SK-N-MC (cell line): Measurements from ENCODE around the gene SYT8.

ENCODE experiments used
- DNase-seq: peaks from one replicate; pipeline ENCODE4 v3.0.0-alpha.2; 2011; ENCODE audit warnings: low read depth, low spot score
- H3K27ac ChIP-seq: fragments of 200-600 bp; sonication (generic); 2 replicates; pipeline ENCODE4 v1.5.1; 2016; ENCODE audit warnings: mixed run types
- H3K36me3 ChIP-seq: fragments of 200-600 bp; sonication (generic); 2 replicates; pipeline ENCODE4 v1.6.1; 2017; ENCODE audit warnings: antibody characterized with exemption, low read length, mixed read lengths; ENCODE audit not compliant: insufficient read depth
- H3K4me3 ChIP-seq: fragments of 200-600 bp; sonication (generic); 2 replicates; pipeline ENCODE4 v1.5.1; 2016
- H3K9ac ChIP-seq: fragments of 200-600 bp; sonication (generic); 2 replicates; pipeline ENCODE4 v1.8.0; 2017; ENCODE audit warnings: mixed run types, mixed read lengths; ENCODE audit not compliant: insufficient read length
- H3K9me3 ChIP-seq: fragments of 200-600 bp; sonication (generic); 2 replicates; pipeline ENCODE4 v1.6.1; 2017; ENCODE audit warnings: low read depth, mild to moderate bottlenecking, antibody characterized with exemption, low read length, moderate library complexity, mixed read lengths
- EZH2 ChIP-seq: fragments of 200-600 bp; sonication (generic); IDR thresholded peaks from one replicate; pipeline ENCODE4 v1.6.1; 2017; ENCODE audit warnings: antibody characterized with exemption
- FOXP2 ChIP-seq: optimal IDR thresholded peaks from 2 replicates; pipeline ENCODE3; 2011; ENCODE audit warnings: mild to moderate bottlenecking, moderate library complexity; ENCODE audit not compliant: insufficient read depth; ENCODE audit errors: extremely low read length, control extremely low read depth
- POLR2AphosphoS5 ChIP-seq: IDR thresholded peaks from 2 replicates; pipeline ENCODE4 v1.6.1; 2012; ENCODE audit warnings: mild to moderate bottlenecking, low read depth, low read length, borderline replicate concordance

SYT8 gene

DNA sequence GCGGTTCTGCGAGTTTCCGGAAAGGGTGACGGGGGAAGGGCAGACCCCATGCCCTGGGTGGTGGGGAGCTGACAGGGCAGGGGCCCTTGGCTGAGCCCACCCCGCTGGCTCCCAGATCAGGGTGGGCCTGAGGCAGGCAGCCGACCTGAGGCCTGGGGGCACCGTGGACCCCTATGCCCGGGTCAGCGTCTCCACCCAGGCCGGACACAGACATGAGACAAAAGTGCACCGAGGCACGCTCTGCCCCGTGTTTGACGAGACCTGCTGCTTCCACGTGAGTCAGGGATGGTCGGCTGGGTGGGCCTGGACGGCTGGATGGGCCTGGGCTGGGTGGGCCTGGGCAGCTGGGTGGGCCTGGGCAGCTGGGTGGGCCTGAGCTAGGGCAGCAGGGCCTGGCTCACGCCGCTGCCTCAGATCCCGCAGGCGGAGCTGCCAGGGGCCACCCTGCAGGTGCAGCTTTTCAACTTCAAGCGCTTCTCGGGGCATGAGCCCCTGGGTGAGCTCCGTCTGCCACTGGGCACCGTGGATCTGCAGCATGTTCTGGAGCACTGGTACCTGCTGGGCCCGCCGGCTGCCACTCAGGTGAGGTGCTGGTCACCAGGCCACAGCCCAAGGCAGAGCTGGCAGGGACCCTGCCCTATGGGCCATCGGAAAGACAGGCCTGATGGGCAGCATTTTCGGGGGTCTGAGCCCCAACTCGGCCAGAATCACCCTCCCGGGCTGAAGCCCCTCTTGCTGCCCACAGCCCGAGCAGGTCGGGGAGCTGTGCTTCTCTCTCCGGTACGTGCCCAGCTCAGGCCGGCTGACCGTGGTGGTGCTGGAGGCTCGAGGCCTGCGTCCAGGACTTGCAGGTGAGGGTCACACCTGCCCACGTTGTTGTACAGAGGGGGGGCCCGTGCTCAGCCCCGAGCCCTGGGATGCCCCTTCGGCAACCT lies 1.5 kb downstream of the SYT8 start:
- no peak for DNase-seq
- Histone ChIP-seq H3K9me3 (no peaks in the 10 kb centered on the region), H3K36me3 (no peaks in the 10 kb centered on the region), H3K27ac (no peak overlapping the region), H3K9ac (no peak overlapping the region), H3K4me3 (no peak overlapping the region)
- no peak for TF ChIP-seq EZH2
- TF ChIP-seq FOXP2 = no peak
- TF ChIP-seq POLR2AphosphoS5 = no peak

DNA sequence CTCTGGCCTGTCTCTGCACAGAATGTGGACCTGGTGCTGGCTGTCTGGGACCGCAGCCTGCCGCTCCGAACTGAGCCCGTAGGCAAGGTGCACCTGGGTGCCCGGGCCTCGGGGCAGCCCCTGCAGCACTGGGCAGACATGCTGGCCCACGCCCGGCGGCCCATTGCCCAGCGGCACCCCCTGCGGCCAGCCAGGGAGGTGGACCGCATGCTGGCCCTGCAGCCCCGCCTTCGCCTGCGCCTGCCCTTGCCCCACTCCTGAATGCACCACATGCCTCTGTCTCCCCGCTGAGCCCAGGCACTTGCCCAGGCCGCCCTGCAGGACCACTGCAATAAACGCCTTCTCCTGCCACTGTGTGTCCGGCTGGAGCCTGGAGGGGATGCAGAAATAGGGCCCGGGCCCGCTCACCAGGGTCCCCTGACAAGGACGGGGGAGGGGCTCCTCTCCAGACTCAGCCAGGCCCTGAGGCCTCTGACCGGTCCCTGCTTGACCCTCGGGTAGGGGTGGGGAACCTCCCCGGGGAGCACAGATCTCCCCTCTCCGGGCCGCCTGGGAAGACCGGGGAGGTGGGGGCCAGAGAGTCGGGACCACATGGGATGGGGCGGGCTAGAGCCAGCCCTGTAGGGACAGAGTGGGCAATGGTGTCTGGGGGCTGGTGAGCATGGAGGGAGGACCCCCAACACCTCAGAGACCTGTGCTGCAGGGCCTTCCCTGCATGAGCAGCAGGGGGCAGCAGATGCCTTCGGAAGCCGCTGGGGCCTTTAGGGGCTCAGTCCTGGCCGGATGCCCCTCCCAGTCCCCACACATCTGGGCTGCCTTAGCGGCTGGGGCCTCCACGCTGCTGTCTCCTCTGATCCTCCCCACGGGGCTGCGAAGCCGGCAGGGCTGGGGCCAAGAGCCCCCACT lies 2.6 kb downstream of the SYT8 start:
- no peak for DNase-seq
- no peak overlapping the region for H3K27ac ChIP-seq
- no peaks in the 10 kb centered on the region for H3K9me3 ChIP-seq
- TF ChIP-seq EZH2 = no peak
- no peak for TF ChIP-seq FOXP2
- no peak for TF ChIP-seq POLR2AphosphoS5
- no peak overlapping the region for H3K9ac ChIP-seq
- no peaks in the 10 kb centered on the region for H3K36me3 ChIP-seq
- H3K4me3 ChIP-seq = no peak overlapping the region

DNA sequence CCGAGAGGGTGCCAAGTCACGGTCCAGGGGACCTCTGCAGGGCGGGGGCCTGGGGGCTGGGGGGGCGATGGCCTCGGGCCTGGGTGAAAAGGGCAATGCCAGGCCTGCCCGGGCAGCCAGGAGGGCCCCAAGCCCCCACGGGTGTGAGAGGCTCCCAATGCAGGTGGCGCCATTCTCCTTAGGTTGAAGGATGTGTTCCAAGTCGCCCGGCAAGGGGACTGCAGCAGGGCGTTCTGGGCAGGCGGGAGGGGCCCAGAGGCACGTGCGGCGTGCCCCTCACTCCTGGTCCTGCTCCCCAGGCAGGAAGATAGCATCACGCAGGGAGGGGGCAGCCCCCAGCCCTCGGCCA lies 3.3 kb downstream of the SYT8 start:
- Histone ChIP-seq H3K9me3 (no peaks in the 10 kb centered on the region), H3K9ac (no peak overlapping the region), H3K4me3 (no peak overlapping the region), H3K36me3 (no peaks in the 10 kb centered on the region), H3K27ac (no peak overlapping the region)
- DNase-seq = no peak
- no peak for TF ChIP-seq EZH2

DNA sequence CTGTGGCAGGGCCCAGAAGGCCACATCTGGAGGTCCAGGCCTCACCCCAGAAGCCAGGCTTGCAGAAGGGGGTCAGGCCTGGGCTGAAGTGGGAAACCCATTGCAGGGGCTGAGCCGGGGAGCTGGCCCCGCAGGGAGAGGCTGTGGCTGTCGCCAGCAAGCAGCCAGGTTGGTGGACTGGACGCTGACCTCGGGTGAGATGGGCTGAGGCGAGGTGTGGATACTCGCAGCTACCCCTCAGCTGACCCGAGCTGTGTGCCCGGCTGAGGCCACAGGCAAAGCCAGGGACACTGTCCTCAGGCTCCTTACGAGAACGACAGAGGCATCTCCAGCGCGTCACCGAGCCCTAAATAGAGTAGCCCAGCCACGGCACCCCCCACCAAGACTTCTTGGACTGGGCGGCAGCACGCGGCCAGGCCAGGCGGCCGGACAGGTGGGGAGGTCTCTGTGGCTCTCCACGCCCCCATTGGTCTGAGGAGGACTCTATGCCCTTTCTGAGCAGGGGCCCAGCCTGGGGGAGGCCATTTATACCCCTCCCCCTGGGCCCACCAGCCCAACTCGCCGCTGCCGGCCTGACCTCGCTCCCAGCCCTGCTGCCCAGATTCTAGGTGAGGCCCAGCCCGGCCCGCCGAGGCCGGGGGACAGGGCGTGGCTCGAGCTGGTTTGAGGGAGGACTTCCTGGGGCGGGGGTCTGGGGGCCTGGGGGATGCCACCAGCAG lies 3.8 kb downstream of the SYT8 start, which contains the start of gene TNNI2:
Gene TNNI2 (plus strand): TSS at position 556 of the 719 bp plus-strand sequence. CDS start 716 bp downstream, outside the sequence.
- DNase-seq = no peak
- TF ChIP-seq EZH2 (no peak), POLR2AphosphoS5 (no peak), FOXP2 (no peak)
- Histone ChIP-seq H3K9ac (no peak within 1 kb of the TSS), H3K9me3 (no peaks in the 10 kb centered on the region), H3K27ac (no peak within 1 kb of the TSS), H3K4me3 (no peak within 1 kb of the TSS), H3K36me3 (no peaks in the 10 kb centered on the region)

DNA sequence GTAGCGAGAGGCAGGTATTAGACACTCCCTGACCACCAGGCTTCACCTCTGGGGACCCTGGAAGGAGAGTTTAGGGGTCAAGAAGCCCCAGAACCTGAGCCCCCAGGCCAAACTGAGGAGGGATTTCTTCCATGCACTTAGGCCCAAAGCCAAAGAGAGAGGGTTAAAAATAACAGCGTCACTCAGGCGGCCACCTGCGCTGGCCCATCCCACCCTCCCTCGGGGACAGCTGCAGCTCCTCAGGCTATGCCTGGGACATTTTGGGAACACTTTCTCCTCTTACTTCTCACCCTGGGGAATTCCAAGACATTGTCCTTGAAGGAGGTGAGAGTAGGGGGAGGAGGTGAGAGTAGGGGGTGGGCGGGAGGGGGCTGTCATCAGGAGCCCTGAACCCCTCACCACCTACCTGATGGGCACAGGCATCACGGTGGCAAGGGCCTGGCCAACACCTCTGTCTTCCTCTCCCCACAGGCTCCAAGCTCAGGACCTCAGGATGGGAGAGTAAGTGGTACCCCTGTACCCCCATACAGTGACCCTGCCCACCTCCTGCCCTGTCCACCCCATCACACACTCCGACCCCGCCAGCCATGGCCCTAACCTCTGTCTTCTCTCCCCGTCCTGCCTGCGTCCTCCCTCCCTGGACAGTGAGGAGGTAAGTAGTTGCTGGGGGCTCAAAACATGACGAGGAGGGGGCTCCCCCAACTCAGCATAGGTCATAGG lies 4.6 kb downstream of the SYT8 start:
- H3K9me3 ChIP-seq = no peaks in the 10 kb centered on the region
- H3K36me3 ChIP-seq = no peaks in the 10 kb centered on the region
- DNase-seq = no peak
- no peak overlapping the region for H3K9ac ChIP-seq
- H3K4me3 ChIP-seq = no peak overlapping the region
- H3K27ac ChIP-seq = no peak overlapping the region
- TF ChIP-seq FOXP2 = no peak
- no peak for TF ChIP-seq EZH2
- no peak for TF ChIP-seq POLR2AphosphoS5

DNA sequence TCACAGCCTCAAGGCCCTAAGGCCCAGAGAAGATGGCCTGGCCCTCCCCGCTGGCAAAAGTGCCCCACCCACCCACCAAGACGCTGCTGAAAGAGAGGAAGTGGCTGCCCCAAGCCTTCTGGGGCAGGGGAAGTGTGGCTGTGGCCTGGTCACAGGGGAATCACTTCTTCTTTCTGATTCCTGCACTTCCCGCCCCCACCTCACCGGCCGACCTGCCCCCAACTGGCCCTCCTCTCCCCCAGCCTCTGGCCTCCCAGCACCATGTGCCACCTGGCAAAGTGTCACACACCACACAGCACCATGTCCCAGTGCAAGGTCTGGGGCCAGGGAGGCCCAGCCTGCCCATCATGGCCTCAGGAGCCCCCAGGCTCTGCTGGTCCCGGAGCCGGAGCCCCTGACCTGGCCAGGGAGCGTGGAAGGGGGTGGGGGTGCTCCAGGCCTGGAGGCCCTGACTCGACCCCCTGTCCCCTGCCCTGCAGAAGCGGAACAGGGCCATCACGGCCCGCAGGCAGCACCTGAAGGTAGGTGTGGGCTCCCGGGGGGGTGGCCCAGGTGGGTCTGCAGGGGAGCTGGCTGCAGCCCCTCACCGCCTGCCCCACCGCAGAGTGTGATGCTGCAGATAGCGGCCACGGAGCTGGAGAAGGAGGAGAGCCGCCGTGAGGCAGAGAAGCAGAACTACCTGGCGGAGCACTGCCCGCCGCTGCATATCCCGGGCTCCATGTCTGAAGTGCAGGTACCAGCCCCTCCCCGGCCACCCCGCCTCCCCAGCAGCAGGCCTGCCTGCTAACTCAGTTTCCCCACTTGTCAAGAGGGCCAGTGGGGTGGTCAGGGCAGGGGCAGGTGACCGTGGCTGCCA lies 5.4 kb downstream of the SYT8 start:
- Histone ChIP-seq H3K27ac (no peak overlapping the region), H3K4me3 (no peak overlapping the region), H3K9ac (no peak overlapping the region), H3K9me3 (no peaks in the 10 kb centered on the region), H3K36me3 (no peaks in the 10 kb centered on the region)
- DNase-seq = no peak
- TF ChIP-seq POLR2AphosphoS5 = no peak
- TF ChIP-seq EZH2 = no peak
- TF ChIP-seq FOXP2 = no peak

DNA sequence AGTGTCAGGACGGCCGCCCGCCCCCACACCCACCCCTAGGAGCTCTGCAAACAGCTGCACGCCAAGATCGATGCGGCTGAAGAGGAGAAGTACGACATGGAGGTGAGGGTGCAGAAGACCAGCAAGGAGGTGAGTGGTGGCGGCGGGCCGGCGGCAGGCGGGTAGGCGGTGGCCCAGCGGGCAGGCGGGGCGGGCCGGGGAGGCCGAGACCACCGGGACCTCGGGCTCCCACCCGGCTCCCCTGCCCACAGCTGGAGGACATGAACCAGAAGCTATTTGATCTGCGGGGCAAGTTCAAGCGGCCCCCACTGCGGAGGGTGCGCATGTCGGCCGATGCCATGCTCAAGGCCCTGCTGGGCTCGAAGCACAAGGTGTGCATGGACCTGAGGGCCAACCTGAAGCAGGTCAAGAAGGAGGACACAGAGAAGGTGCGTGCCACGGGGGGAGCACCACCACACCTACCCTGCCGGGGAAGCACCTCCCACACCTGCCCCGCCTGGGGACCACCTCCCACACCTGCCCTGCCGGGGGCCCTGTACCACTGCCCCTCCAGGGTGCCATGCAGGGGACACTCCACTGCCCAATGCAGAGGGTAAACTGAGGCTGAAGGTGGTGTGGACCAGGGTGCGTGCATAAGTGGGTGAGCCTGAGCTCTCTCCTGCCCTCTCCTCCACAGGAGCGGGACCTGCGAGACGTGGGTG lies 6.1 kb downstream of the SYT8 start:
- H3K36me3 ChIP-seq = no peaks in the 10 kb centered on the region
- no peak overlapping the region for H3K4me3 ChIP-seq
- no peak for TF ChIP-seq EZH2
- no peak for TF ChIP-seq FOXP2
- no peak for TF ChIP-seq POLR2AphosphoS5
- H3K27ac ChIP-seq = no peak overlapping the region
- DNase-seq = no peak
- H3K9ac ChIP-seq = no peak overlapping the region
- H3K9me3 ChIP-seq = no peaks in the 10 kb centered on the region
